ENCODE data around the gene PROZ.

Gene PROZ

DNA sequence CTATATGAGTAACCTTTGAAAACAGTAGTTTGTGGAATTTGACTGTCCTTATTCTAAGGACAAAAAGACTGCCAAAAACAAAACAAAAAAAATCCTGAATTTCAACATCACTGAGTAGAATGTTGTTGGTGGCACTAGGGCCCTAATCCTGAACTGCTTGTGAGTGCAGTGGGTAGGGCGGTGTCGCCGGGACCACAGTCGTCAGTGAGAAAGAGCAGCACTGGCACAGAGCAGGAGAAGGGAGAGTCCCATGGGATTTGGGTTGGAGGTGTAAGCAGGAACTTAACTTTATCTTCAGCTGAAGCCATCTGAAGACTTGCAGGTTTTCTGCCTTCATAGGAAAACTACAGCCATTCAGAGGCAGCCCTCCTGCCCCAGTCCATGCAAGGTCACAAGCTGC, 44.5 kb downstream of the PROZ start:
- in situ Hi-C loops (cut with MboI; ENCODE audit: low sequenced_read_pairs), result no loop called here

DNA sequence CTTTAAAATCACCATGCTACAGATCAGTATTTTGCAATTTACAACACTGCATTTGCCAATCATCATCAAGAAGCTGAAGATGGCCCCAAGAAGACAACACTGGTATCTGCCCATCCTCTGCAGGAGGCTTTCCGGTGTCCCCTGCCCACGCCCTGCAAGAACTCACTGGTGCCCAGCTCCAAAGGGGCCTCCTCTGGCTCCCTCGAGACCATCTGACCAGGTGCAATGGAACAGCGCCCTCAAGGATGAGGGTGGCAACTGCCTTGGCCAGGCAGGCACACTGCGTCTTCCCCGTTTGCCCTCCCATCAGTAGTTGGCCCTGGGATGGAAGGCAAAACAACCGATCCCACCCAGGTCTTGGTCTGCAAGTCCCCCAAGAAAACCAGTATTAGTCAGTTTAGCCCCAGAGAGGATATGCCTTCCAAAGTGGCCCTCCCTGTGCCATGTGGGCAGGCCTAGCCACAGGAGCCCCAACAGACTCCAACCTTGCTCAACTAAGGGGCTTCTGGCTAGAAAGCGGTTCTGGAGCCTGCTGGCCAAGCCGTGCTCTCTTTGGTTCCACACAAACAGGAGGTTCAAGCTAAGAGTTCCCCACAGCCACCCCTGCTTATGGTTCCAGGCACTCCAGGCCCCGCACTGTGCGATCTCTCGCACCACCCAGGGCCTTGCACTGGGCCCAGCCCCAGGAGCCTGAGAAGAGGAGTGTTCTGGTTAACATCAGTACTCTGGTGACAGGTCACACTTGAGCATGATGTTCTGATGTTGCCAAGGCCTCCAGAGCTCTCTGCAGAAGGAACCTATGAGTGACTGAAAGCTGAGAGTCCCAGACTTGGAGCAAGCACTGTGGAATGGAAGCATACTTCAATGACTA, 45.3 kb downstream of the PROZ start:
- in situ Hi-C loops (cut with MboI; ENCODE audit: low sequenced_read_pairs), result no loop called here

DNA sequence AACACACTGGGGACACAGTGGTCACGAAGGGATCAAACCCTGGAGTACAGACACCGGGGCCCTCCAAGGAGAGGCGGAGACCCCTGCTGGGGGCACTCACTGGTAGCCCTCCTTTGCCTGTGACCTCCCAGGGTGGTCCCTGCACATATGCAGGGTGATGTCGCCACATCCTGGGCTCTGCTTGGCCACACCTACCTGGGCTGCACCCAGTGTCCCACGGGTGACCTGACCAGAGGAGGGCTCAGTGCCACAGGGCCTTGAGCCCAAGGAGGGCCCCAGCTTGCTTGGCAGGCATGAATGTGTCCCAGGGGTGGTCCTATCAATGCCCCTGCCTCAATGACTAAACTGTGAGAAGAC, 45.9 kb downstream of the PROZ start:
- in situ Hi-C loops (cut with MboI; ENCODE audit: low sequenced_read_pairs), result no loop called here

DNA sequence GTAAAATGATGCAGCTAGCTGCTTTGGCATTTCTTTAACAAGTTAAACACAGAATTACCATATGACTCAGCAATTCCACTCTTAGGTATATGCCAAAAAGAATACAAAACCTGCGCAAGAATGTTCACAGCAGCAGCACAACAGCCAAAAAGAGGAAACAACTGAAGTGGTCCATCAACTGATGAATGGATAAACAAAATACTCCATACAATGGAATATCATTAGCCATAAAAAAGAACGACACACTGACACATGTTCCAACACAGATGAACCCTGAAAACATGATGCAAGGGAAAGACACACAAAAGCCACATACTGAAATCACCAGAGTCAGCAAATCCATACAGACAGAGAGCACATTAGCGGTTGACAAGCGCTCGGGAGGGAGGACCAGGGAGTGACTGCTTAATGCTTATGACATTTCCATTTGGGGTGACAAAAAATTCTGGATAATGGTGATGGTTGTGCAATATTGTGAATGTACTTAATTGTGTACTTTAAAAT, 47.0 kb downstream of the PROZ start:
- in situ Hi-C loops (cut with MboI; ENCODE audit: low sequenced_read_pairs), result no loop called here

DNA sequence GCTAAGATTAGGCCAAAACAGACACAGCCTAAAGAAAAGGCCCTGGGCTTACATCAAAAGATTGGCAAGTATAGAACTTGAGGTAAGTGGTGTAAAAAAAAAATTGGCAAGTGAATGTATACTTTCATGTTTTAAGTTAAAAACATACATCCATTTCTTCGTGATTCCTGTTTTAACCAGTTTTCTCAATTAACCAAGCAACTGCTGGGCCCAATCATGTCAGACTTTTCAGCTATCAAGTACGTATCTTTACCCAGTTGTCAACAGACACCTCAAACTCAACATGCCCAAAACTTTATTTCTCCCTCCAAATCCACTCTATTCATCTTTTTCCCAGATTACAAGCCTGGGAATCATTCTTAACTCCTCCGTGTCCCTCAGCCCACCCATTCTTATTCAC, 49.0 kb downstream of the PROZ start:
- in situ Hi-C loops (cut with MboI; ENCODE audit: low sequenced_read_pairs), result no loop called here

DNA sequence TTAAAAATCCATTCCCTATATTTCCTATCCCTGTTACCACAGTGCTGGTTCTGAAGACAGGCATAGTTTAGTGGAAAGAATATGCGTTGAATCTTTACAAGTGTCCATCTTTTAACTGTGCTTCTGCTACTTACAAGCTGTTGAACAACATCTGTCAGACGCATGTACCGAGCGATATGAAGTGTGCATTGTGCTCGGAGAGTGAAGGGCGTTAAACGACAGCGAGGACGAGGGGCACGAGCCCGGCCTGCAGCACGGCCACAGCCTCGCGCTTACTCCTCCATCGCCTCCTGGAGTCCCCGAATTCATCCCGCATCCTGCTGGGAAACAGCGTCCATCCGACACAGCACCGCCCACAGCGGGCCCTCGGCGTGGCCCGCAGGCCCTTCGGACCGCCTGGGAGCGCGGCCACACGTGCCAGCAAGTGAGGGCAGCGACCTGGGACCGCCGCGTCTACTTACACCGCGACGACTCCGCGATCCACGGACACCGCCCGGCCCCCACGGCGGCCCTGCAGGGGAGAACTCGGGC, 49.5 kb downstream of the PROZ start:
- in situ Hi-C loops (cut with MboI; ENCODE audit: low sequenced_read_pairs), result no loop called here

DNA sequence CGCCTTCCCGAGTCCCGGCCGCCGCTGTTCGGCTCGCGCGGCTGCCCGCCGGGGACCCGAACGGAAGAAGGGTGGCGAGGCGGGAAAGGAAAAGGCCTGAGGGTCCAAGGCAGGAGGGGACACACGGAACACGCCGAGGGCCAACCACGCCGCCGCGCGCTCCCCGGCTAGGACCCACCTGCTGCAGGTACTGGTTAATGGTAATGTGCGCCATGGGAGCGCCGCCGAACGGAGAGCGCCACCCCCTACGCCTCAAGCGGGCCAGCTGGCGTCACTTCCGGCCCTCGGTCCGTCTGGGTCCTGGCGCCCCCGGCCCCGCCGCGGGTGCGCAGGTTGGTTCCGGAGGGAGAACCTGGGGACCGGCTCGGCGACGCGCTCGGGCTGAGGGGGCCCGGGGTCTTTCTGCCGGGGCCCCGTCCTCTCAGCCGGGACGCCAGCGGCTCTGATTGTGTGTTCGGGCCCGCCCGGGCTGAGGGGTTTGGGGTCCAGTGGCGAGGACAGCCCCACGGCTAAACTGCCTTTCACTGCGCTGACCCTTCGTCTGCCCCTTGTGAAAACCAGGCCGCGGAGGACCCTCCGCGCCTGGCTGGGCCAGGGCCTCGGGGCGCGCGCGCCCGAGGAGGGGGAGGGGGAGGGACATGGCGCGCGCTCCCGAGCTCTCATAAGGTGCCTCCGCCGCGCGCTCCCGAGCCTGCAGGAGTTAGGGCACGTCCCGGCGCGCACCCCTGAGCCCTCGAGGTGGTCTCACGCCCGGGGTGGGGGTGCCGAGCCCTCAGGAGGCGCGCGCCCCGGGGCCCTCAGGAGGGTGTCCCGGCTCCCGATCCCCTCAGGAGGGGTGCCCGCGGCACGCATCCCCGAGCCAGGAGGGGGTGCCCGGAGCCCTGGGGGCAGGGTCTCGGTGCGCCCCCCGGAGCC, 50.2 kb downstream of the PROZ start, which contains the start of gene PCID2:
Gene PCID2 (minus strand): TSS at position 249 of the 915 bp plus-strand sequence. CDS start 35 bp downstream, at position 214.
- in situ Hi-C loops (cut with MboI; ENCODE audit: low sequenced_read_pairs), result no loop called here

DNA sequence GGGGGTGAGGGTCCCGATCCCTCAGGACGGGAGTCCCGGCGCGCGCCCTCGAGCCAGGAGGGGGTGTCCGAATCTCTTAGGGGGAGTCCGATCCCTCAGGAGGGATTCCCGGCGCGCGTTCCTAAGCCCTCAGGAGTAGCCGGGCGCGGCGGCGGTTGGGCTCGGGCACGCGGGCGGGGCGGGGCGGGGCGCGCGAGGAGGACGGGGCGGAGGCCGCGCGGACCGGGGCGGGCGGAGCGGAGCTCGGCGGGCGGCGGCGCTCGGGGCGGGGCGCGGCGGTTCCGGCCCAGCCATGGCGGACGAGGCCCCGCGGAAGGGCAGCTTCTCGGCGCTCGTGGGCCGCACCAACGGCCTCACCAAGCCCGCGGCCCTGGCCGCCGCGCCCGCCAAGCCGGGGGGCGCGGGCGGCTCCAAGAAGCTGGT, 50.9 kb downstream of the PROZ start, which contains the start of gene CUL4A:
Gene CUL4A (plus strand): TSS at position 278 of the 423 bp plus-strand sequence. CDS start 15 bp downstream, at position 293.
- in situ Hi-C loops (cut with MboI; ENCODE audit: low sequenced_read_pairs), result no loop called here

DNA sequence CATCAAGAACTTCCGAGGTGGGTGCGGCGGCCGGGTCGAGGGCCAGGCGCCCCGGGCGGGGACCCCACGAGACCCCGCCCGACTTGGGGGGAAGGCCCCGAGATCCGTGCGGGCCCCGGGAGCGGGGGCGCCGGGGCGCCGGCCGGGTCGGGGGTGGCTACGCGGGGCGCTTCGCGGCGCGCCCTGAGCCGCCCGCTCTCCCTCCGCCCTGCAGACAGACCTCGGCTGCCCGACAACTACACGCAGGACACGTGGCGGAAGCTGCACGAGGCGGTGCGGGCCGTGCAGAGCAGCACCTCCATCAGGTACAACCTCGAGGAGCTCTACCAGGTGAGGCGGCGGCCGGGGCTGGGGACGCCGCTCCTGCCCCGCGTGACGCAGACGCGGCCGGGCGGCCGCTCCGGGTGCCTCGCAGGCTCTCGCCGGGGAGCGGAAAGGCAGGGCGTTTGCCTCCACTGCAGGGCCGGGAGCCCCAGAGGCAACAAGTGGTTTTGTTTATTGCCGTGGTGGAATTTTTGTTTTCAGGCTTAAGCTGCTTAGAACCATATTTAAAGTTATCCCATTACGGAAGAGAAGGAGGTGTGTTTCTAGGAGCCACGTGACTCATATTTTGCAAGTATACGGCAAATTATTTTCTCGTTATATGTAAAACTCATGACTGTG, 51.4 kb downstream of the PROZ start:
- in situ Hi-C loops (cut with MboI; ENCODE audit: low sequenced_read_pairs), result no loop called here

DNA sequence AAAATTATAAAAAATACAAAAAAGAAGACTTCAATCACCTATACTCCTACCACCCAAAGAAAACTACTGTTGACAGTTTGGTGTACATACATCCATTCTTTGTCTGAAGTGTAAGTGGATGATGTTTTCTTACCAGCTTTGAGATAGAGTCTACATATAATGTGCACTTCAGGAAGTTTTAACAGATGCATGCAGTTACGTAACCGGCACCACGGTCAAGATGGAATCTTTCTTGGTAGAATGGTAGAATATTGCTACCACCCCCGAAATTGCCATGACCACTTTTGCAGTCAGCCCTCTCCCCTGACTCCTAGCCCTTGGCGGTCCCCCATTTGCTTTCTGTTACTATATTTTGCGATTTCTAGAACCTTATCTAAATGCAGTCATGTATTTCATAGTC, 52.4 kb downstream of the PROZ start:
- in situ Hi-C loops (cut with MboI; ENCODE audit: low sequenced_read_pairs), result no loop called here

DNA sequence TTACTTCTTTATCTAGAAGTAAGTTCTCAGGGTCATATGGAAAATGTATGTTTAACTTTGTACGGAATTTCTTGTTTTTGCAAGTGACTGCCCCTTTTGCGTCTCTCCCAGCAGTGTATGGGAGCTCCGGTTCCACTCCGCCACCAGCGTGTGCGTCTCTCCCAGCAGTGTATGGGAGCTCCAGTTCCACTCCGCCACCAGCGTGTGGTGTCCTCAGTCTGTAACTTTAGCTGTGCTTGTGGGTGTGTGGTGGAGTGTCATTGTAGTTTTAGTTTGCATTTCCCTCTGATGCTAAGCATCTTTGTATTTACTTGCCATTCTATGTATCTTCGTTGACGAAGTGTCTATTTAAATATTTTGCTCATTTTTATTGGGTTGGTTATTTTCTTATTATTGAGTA, 53.3 kb downstream of the PROZ start:
- in situ Hi-C loops (cut with MboI; ENCODE audit: low sequenced_read_pairs), result no loop called here

DNA sequence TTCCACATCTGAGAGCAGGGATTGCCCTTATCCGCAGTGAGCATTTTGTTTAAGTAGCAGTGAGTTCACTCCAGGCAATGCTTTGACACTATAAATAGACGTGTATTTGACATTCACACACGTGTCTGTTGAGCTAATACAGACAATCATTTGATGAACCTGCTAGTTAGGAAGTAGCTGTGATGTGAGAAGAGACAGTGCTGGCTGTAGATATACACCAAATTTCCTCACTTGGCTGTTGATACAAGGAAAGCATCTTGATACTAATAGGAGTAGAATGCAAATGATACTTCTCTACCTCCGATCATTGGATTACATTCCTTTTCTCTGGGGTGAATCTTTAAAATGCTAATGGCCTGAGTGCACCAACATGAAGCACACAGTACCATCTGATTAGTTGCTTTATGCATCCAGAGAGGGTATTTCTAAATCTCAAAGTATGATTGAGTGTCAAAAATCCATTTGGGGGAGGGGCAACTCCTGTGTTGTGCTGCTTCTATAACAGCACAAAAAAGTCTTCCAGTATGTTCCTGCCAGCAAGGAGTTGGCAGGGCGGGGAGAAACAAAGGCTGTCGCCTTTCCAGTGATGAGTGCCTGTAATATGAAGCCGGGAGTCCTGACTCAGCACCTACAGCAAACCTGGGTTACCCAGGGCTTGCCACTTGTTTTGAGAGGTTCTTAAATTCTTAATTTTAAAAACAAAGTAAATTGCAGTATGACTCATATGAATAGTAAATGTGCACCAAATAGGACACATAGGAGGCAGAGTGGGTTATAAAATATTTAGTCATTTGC, 58.0 kb downstream of the PROZ start:
- in situ Hi-C loops (cut with MboI; ENCODE audit: low sequenced_read_pairs), result no loop called here

DNA sequence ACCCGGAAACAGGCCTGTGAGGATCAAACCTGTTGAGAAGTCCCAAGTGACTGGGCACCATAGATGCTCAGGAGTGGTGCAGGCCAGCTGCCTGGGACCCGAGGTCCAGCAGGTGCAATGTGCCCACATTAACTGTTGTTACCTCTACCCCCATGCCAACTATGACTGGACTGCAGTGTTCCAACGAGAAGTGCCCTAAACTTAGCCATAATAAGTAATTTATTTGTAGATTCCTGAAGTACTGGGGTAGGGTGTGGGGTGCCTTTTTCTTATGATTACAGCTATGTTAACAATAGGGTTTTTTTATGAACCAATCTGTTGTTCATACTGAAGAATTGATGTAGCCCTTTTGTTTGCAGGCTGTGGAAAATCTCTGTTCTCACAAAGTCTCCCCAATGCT, 60.1 kb downstream of the PROZ start:
- in situ Hi-C loops (cut with MboI; ENCODE audit: low sequenced_read_pairs), result no loop called here

DNA sequence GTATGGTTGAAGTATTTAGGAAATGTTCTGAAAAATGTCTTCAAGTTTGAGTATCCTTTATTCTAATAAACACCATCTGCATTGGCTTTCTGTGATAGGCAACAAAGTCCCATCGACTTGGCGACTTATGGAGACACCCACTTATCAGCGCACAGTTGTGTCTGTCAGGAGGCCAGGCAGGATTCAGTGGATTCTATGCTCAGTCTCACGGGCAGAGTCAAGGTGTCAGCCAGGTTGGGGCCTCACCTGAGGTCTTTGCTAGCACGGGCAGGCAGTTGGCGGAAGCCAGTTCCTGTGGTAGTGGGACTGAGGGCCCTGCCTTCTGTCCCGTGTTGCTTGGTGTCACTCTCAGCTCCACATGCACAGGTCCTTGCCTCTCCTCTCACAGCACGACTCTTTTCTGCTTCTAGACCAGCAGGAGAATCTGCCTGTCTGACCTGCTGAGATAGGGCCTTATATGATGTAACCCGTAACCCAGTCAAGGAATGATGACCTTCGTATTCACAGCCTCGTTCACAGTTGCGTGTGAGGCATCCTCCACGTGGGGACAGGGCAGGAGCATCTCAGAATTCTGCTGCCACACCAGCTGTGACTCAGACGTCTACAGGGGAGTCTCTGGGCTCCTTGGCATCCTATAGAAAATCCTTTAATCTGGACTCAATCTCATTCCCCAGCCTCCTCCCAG, 61.0 kb downstream of the PROZ start:
- in situ Hi-C loops (cut with MboI; ENCODE audit: low sequenced_read_pairs), result no loop called here

DNA sequence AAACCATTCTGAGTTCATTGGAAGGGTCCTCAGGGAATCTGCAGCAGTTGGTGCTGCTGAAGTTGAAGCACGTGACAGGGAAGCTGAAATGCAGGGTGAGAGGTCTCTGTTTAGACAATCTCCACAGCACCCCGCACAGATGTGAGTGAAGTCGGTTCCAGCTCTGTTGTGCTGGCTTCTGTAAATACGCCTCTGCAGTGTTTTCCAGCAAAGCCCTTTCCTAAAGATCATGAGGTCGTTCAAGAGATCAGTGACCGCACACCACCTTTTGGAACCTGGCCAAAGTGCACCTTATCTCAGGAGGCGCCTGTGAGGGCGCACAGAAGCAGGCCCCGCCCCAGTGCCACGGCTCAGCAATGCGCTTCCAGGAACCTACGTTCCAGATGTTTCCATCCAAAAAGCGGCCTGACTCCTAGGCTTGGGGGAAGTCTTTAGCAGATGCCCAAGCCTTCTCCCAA, 61.7 kb downstream of the PROZ start:
- in situ Hi-C loops (cut with MboI; ENCODE audit: low sequenced_read_pairs), result no loop called here

DNA sequence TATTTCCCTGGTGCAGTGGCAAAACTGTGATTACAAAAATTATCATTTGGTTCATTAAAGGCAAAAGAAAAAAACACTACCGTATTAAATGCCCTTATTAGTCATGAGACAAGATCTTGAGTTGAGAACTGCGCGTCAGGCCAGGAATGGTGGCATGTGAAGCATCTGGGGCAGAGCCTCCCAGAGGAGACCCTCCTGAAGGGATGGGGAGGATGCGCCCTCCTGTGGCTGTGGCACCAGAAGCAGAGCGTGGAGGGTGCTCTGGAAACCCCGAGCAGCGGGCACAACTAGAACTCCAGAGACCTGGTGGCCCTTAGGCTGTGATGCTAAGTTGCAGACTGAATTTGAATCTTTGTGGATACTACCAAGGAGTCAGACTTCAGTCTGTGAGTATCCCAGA, 62.4 kb downstream of the PROZ start:
- in situ Hi-C loops (cut with MboI; ENCODE audit: low sequenced_read_pairs), result no loop called here

All from HL-60/S4 treated with phorbol 12-myristate 13-acetate at 8.2 ng/mL for 4 days and 3 days (cell line).